HG03442 (cell line): ENCODE measurements around the gene PCDHA5.

ENCODE experiments used
- ATAC-seq: cut with Tn5 transposase; IDR thresholded peaks from one replicate; pipeline ENCODE4 v1.9.1; 2021; ENCODE audit warnings: mild to moderate bottlenecking, moderate library complexity; ENCODE audit not compliant: unreplicated experiment

The PCDHA5 gene

DNA sequence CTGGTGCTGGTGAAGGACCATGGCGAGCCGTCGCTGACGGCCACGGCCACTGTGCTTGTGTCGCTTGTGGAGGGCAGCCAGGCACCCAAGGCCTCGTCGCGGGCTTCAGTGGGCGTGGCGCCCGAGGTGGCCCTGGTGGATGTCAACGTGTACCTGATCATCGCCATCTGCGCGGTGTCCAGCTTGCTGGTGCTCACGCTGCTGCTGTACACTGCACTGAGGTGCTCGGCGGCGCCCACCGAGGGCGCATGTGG is 36.5 kb downstream of the PCDHA5 start:
- ATAC-seq, result no peak

DNA sequence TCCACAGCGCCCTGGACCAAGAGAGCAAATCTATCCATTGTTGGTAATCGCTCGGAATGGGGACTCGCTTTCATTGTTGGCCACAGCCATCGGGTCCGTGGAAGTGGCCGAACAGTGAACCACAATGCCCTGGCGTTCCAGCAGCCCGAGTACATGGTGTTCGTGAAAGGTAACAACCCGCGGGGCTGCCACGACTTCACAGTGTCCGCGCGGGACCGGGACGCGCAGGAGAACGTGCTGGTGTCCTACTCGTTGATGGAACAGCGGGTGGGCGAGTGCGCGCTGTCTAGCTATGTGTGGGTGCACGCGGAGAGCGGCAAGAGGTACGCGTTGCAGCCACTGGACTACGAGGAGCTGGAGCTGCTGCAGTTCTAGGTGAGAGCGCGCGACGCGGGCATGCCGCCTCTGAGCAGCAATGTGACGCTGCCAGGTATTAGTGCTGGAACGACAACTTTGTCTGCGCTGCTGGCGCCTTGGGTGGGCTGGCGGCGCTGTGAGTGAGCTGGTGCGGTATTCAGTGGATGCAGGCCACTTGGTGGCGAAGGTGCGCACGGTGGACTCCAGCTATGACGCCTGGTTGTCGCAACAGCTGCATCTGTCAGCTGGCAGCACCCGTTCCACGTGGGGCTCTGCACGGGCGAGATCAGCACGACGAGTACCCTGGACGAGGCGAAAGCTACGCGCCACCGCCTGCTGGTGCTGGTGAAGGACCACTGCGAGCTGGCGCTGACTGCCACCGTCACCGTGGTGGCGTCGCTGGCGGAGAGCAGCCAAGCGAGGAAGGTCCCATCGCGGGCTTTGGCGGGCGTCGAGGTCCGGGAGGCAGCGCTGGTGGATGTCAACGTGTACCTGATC is 41.3 kb downstream of the PCDHA5 start:
- ATAC-seq, result no peak

DNA sequence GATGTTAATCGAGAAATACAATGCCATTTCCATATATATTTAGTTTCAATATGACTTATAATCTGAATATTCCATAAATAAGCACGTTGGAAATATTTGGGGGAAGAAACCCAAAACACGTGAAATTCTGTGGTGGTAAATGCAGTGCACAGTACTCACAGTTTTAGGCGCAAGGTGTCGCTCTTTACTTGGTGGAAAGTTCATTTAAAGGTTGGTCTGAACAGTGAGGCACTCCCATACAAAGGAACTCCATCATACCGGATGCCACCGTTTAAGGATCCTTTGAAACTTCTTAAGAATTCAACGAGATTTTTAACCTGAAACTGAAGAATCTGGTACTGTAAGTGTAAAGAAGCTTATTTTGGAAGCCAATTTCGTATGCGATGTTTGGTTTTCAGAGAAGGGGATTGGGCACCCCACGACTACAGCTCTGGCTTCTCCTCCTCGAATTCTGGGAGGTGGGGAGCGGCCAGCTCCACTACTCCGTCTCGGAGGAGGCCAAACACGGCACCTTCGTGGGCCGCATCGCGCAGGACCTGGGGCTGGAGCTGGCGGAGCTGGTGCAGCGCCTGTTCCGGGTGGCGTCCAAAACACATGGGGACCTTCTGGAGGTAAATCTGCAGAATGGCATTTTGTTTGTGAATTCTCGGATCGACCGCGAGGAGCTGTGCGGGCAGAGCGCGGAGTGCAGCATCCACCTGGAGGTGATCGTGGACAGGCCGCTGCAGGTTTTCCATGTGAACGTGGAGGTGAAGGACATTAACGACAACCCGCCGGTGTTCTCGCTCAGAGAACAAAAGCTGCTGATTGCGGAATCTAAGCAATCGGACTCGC is 47.5 kb downstream of the PCDHA5 start, which contains the start of gene PCDHA11:
Gene PCDHA11 (plus strand): TSS at position 237 of the 834 bp plus-strand sequence. CDS start 147 bp downstream, at position 384.
- no peak for ATAC-seq

DNA sequence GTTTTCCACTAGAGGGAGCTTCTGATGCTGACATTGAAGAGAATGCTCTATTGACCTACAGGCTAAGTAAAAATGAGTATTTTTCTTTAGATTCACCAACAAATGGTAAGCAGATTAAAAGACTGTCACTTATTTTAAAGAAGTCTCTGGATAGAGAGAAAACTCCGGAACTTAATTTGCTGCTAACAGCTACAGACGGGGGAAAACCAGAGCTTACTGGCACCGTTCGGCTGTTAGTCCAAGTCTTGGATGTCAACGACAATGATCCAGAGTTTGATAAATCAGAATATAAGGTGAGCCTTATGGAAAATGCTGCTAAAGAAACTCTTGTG is 48.1 kb downstream of the PCDHA5 start:
- ATAC-seq, result no peak

DNA sequence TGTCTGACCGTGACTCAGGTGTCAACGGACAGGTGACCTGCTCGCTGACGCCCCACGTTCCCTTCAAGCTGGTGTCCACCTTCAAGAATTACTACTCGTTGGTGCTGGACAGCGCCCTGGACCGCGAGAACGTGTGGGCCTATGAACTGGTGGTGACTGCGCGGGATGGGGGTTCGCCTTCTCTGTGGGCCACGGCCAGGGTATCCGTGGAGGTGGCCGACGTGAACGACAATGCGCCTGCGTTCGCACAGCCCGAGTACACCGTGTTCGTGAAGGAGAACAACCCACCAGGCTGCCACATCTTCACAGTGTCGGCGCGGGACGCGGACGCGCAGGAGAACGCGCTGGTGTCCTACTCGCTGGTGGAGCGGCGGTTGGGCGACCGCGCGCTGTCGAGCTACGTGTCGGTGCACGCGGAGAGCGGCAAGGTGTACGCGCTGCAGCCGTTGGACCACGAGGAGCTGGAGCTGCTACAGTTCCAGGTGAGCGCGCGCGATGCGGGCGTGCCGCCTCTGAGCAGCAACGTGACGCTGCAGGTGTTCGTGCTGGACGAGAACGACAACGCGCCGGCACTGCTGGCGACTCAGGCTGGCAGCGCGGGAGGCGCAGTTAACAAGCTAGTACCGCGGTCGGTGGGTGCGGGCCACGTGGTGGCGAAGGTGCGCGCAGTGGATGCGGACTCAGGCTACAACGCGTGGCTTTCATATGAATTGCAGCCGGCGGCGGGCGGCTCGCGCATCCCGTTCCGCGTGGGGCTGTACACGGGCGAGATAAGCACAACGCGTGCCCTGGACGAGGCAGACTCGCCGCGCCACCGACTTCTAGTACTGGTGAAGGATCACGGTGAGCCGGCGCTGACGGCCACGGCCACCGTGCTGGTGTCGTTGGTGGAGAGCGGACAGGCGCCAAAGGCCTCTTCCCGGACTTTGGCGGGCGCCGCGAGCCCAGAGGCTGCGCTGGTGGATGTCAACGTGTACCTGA is 49.1 kb downstream of the PCDHA5 start:
- no peak for ATAC-seq
